CD14-positive monocyte (primary cell): ENCODE measurements around the gene WWC2. TPM values are rescaled to one million over a fixed set of nuclear protein-coding genes. Genes with fewer than 3 reads are reported as not detected.

Source experiments
- DNase-seq, 3 donors: peaks; one replicate each; pipeline ENCODE4 v3.0.0-alpha.2; 2011 to 2022
- H2AFZ ChIP-seq: 2 replicates; pipeline ENCODE4 v1.6.0; 2012; ENCODE audit warnings: mild to moderate bottlenecking, low read depth, low read length, inconsistent platforms; ENCODE audit not compliant: insufficient read depth, poor library complexity, severe bottlenecking
- H3K27ac ChIP-seq, 2 donors: 1 replicate in 1 of 2; 2 replicates in 1 of 2; pipeline ENCODE4 v1.5.1; 2012 to 2013; ENCODE audit warnings: low read length in 2 of 2, control low read depth in 1 of 2, inconsistent platforms in 1 of 2, low read depth in 1 of 2, mild to moderate bottlenecking in 1 of 2
- H3K27me3 ChIP-seq, 2 donors: one replicate each; pipeline versions ENCODE4 v1.6.0 to v1.6.1; 2011 to 2013; ENCODE audit warnings: low read length in 2 of 2; ENCODE audit not compliant: control insufficient read depth in 2 of 2, insufficient read depth in 2 of 2
- H3K36me3 ChIP-seq, 2 donors: replicated peaks in 1 of 2; 1 replicate in 1 of 2; 2 replicates in 1 of 2; pipeline versions ENCODE4 v1.5.1 to v1.6.1; 2012 to 2013; ENCODE audit warnings: low read length in 2 of 2, control low read depth in 1 of 2, inconsistent platforms in 1 of 2, mild to moderate bottlenecking in 1 of 2; ENCODE audit not compliant: insufficient read depth in 2 of 2, control insufficient read depth in 1 of 2
- H3K4me1 ChIP-seq, 2 donors: 1 replicate in 1 of 2; 2 replicates in 1 of 2; pipeline versions ENCODE4 v1.5.1 to v1.6.1; 2012 to 2013; ENCODE audit warnings: low read length in 2 of 2, control low read depth in 1 of 2, inconsistent platforms in 1 of 2, mild to moderate bottlenecking in 1 of 2, moderate library complexity in 1 of 2; ENCODE audit not compliant: insufficient read depth in 2 of 2, control insufficient read depth in 1 of 2
- H3K4me2 ChIP-seq: replicated peaks from 2 replicates; pipeline ENCODE3; 2012; ENCODE audit warnings: low read length, moderate library complexity, mild to moderate bottlenecking; ENCODE audit not compliant: poor library complexity, severe bottlenecking; ENCODE audit errors: extremely low read depth
- H3K4me3 ChIP-seq, 3 experiments: fragments of 200-600 bp in 1 of 3; sonication (generic) in 1 of 3; replicated peaks in 1 of 3; 1 replicate in 2 of 3; 2 replicates in 1 of 3; pipeline ENCODE4 v1.5.1; 2011 to 2013; ENCODE audit warnings: low read length in 3 of 3, mild to moderate bottlenecking in 3 of 3, control low read depth in 2 of 3, low read depth in 2 of 3, inconsistent platforms in 1 of 3, moderate library complexity in 1 of 3
- H3K79me2 ChIP-seq: 2 replicates; pipeline ENCODE4 v1.6.0; 2012; ENCODE audit warnings: mild to moderate bottlenecking, control low read depth, inconsistent platforms, low read length, moderate library complexity; ENCODE audit not compliant: insufficient read depth
- H3K9ac ChIP-seq: 2 replicates; pipeline ENCODE4 v1.6.0; 2017; ENCODE audit warnings: low read length, mild to moderate bottlenecking; ENCODE audit not compliant: insufficient read depth, poor library complexity, severe bottlenecking
- H3K9me3 ChIP-seq, 2 donors: replicated peaks in 1 of 2; 1 replicate in 1 of 2; 2 replicates in 1 of 2; pipeline versions ENCODE4 v1.5.1 to v1.6.1; 2012 to 2013; ENCODE audit warnings: low read length in 2 of 2, control low read depth in 1 of 2; ENCODE audit not compliant: control insufficient read depth in 1 of 2, insufficient read depth in 1 of 2
- H4K20me1 ChIP-seq: 2 replicates; pipeline ENCODE4 v1.6.0; 2012; ENCODE audit warnings: mild to moderate bottlenecking, low read length, control low read depth, moderate library complexity; ENCODE audit not compliant: insufficient read depth
- H3K27ac Mint-ChIP-seq, 7 donors: one replicate each; pipeline ENCODE4 v1.8.0; 2020; ENCODE audit warnings: mild to moderate bottlenecking in 7 of 7, mixed read lengths in 7 of 7, moderate library complexity in 6 of 7, inconsistent platforms in 2 of 7
- H3K27me3 Mint-ChIP-seq, 3 donors: one replicate each; pipeline ENCODE4 v1.8.0; 2021 to 2022; ENCODE audit warnings: low read depth in 3 of 3, mild to moderate bottlenecking in 3 of 3, mixed read lengths in 3 of 3, moderate library complexity in 3 of 3, inconsistent platforms in 1 of 3
- H3K36me3 Mint-ChIP-seq, 2 donors: one replicate each; pipeline ENCODE4 v1.8.0; 2020; ENCODE audit warnings: mixed read lengths in 2 of 2, inconsistent platforms in 1 of 2, mild to moderate bottlenecking in 1 of 2
- H3K4me1 Mint-ChIP-seq: one replicate; pipeline ENCODE4 v1.8.0; 2020; ENCODE audit warnings: mild to moderate bottlenecking, mixed read lengths
- H3K4me3 Mint-ChIP-seq, 2 donors: one replicate each; pipeline ENCODE4 v1.8.0; 2020; ENCODE audit warnings: mild to moderate bottlenecking in 2 of 2, mixed read lengths in 2 of 2, moderate library complexity in 1 of 2
- H3K9me3 Mint-ChIP-seq, 7 donors: one replicate each; pipeline ENCODE4 v1.8.0; 2020 to 2022; ENCODE audit warnings: mixed read lengths in 7 of 7, mild to moderate bottlenecking in 6 of 7, moderate library complexity in 6 of 7, inconsistent platforms in 2 of 7
- CTCF ChIP-seq: fragments of 200-600 bp; IDR thresholded peaks from one replicate; pipeline ENCODE4 v1.8.0; 2022; ENCODE audit warnings: antibody characterized with exemption, mild to moderate bottlenecking
- WGBS: methylation state at CpG from one replicate; pipeline ENCODE4 v1.1.5; 2013; ENCODE audit warnings: missing lambda C conversion rate; ENCODE audit not compliant: insufficient coverage; 5-methylcytosine and 5-hydroxymethylcytosine counted together
- intact Hi-C, 2 donors: fragments of 100-400 bp; cut with micrococcal nuclease; formaldehyde crosslinking; loops; one replicate each; pipeline versions ENCODE4 v1.15.0 to v1.15.1; 2023
- polyA plus RNA-seq, 3 donors: library from polyadenylated mRNA; depleted of rRNA in 1 of 3; unstranded in 2 of 3; stranded (reverse) in 1 of 3; fragments of 300-500 nt in 2 of 3; fragments of >200 nt in 1 of 3; fragmentation: Illumina TruSeq in 2 of 3; gene quantifications; 1 replicate in 2 of 3; 2 replicates in 1 of 3; pipeline ENCODE4 v1.2.3, GENCODE V29; 2012 to 2021

WWC2 gene
- polyA plus RNA-seq, 3 donors, result 1.9 to 3.8 (median 2.9) TPM

GRCh38 chr4:183287309-183287659, 188.2 kb downstream of the WWC2 start:
- no peak overlapping the region for H3K4me2 ChIP-seq
- no peaks in the 10 kb centered on the region for H4K20me1 ChIP-seq
- no peak overlapping the region for H2AFZ ChIP-seq
- Mint-ChIP-seq H3K4me1 (no peaks in the 10 kb centered on the region), H3K27me3 (no peaks in the 10 kb centered on the region), H3K9me3 (peaks cover 3 to 10% (median 6%) of the 10 kb centered on the region in 7 donors), H3K36me3 (peaks cover 14 to 29% of the 10 kb centered on the region in 2 donors), H3K4me3 (no peak overlapping the region), H3K27ac (no peak overlapping the region)
- intact Hi-C loops, result no loop called here
- no peaks in the 10 kb centered on the region for H3K27me3 ChIP-seq
- H3K9me3 ChIP-seq, result peaks cover 0 to 5% of the 10 kb centered on the region in 2 donors
- no peak overlapping the region for H3K4me3 ChIP-seq
- no peak overlapping the region for H3K27ac ChIP-seq
- TF ChIP-seq CTCF, result no peak
- H3K36me3 ChIP-seq, result peaks cover 0 to 7% of the 10 kb centered on the region in 2 donors
- no CpG with 5 or more reads among the region's 2 CpGs for WGBS
- no peak overlapping the region for H3K9ac ChIP-seq
- no peaks in the 10 kb centered on the region for H3K79me2 ChIP-seq
- H3K4me1 ChIP-seq, result no peaks in the 10 kb centered on the region
- DNase-seq, result no peak

DNA sequence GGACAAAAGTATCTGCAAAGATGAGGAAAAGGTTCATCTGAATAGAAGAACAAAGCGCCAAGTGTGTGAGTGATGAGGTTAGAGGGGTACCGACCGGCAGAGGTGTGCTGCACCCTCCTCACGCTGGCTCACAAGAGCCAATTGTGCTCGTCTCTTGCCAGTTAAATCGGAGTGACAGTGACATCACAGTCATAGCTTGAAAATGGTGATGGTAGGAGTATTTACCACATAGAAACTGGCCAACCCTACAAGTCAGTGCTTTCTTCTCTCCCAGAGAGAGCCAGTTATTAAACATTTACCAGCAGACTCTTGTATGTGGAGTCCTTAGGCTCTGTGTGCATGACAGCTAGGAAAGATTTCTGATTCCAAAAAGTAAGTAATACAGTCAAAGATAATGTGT, 188.6 kb downstream of the WWC2 start:
- Histone ChIP-seq H4K20me1 (no peaks in the 10 kb centered on the region), H3K36me3 (peaks cover 0 to 7% of the 10 kb centered on the region in 2 donors), H3K9ac (no peak overlapping the region), H2AFZ (no peak overlapping the region), H3K79me2 (no peaks in the 10 kb centered on the region), H3K4me2 (no peak overlapping the region), H3K27ac (no peak overlapping the region), H3K9me3 (peaks cover 0 to 5% of the 10 kb centered on the region in 2 donors), H3K4me1 (no peaks in the 10 kb centered on the region), H3K27me3 (no peaks in the 10 kb centered on the region), H3K4me3 (no peak overlapping the region)
- no peak for DNase-seq
- TF ChIP-seq CTCF, result no peak
- 100% methylated on average over 1 of the region's 6 CpGs for WGBS
- peak overlapping the region in 1 of 7 donors; percentile 40 for H3K27ac Mint-ChIP-seq
- H3K36me3 Mint-ChIP-seq, result peaks cover 14 to 29% of the 10 kb centered on the region in 2 donors
- H3K27me3 Mint-ChIP-seq, result no peaks in the 10 kb centered on the region
- intact Hi-C loops, result no loop called here
- no peak overlapping the region for H3K4me3 Mint-ChIP-seq
- peaks cover 3 to 10% (median 6%) of the 10 kb centered on the region in 7 donors for H3K9me3 Mint-ChIP-seq
- no peaks in the 10 kb centered on the region for H3K4me1 Mint-ChIP-seq
